Adipocyte (in vitro differentiated cells): Measurements from ENCODE around the gene PIH1D1.

Experiments
- DNase-seq: peaks from one replicate; pipeline ENCODE4 v3.0.0-alpha.2; 2015; ENCODE audit warnings: low read depth
- H3K27me3 ChIP-seq: replicated peaks from 2 replicates; pipeline ENCODE4 v1.7.0; 2013; ENCODE audit warnings: mild to moderate bottlenecking, low read length, moderate library complexity; ENCODE audit not compliant: control insufficient read depth, insufficient read depth
- H3K36me3 ChIP-seq: 2 replicates; pipeline ENCODE4 v1.7.0; 2013; ENCODE audit warnings: low read length, mild to moderate bottlenecking, moderate library complexity; ENCODE audit not compliant: control insufficient read depth, insufficient read depth, severe bottlenecking
- H3K4me1 ChIP-seq: 2 replicates; pipeline ENCODE4 v1.7.0; 2013; ENCODE audit warnings: mild to moderate bottlenecking, low read length, moderate library complexity; ENCODE audit not compliant: control insufficient read depth, insufficient read depth
- H3K4me3 ChIP-seq: 2 replicates; pipeline ENCODE4 v1.7.0; 2013; ENCODE audit warnings: mild to moderate bottlenecking, low read length, moderate library complexity
- H3K9ac ChIP-seq: 2 replicates; pipeline ENCODE4 v1.7.0; 2013; ENCODE audit warnings: mild to moderate bottlenecking, low read length, moderate library complexity
- H3K9me3 ChIP-seq: 2 replicates; pipeline ENCODE4 v1.7.0; 2013; ENCODE audit warnings: mild to moderate bottlenecking, low read length, moderate library complexity; ENCODE audit not compliant: control insufficient read depth

Gene PIH1D1

GRCh38 chr19:49440439-49441209, 11.0 kb downstream of the PIH1D1 start:
- DNase-seq: no peak
- Histone ChIP-seq H3K27me3 (peaks cover 56% of the 10 kb centered on the region), H3K9me3 (no peaks in the 10 kb centered on the region), H3K9ac (no peak overlapping the region), H3K4me1 (peaks cover 4% of the 10 kb centered on the region), H3K4me3 (no peak overlapping the region), H3K36me3 (no peaks in the 10 kb centered on the region)

- H3K4me1 ChIP-seq: peaks cover 4% of the 10 kb centered on the region
- no peaks in the 10 kb centered on the region for H3K9me3 ChIP-seq
- H3K27me3 ChIP-seq: peaks cover 56% of the 10 kb centered on the region
- no peaks in the 10 kb centered on the region for H3K36me3 ChIP-seq
- H3K4me3 ChIP-seq: no peak overlapping the region
- H3K9ac ChIP-seq: no peak overlapping the region
- no peak for DNase-seq
These were observed 11.8 kb downstream of the PIH1D1 start for GRCh38 chr19:49439836-49440235.

- Histone ChIP-seq H3K36me3 (no peaks in the 10 kb centered on the region), H3K9me3 (no peaks in the 10 kb centered on the region), H3K27me3 (peaks cover 60% of the 10 kb centered on the region), H3K4me1 (peaks cover 4% of the 10 kb centered on the region), H3K9ac (no peak overlapping the region), H3K4me3 (no peak overlapping the region)
- DNase-seq: no peak
These were observed 13.4 kb downstream of the PIH1D1 start for GRCh38 chr19:49438261-49438660.

- Histone ChIP-seq H3K9me3 (no peaks in the 10 kb centered on the region), H3K36me3 (no peaks in the 10 kb centered on the region), H3K9ac (no peak overlapping the region), H3K27me3 (peaks cover 60% of the 10 kb centered on the region), H3K4me3 (no peak overlapping the region), H3K4me1 (peaks cover 2% of the 10 kb centered on the region)
- DNase-seq: no peak
These were observed 14.4 kb downstream of the PIH1D1 start for GRCh38 chr19:49437231-49437630.

GRCh38 chr19:49436381-49437017, 15.1 kb downstream of the PIH1D1 start:
- H3K27me3 ChIP-seq: peaks cover 55% of the 10 kb centered on the region
- no peak overlapping the region for H3K9ac ChIP-seq
- H3K36me3 ChIP-seq: no peaks in the 10 kb centered on the region
- no peaks in the 10 kb centered on the region for H3K9me3 ChIP-seq
- no peaks in the 10 kb centered on the region for H3K4me1 ChIP-seq
- DNase-seq: no peak
- no peak overlapping the region for H3K4me3 ChIP-seq

GRCh38 chr19:49435670-49436069, 15.9 kb downstream of the PIH1D1 start:
- no peak overlapping the region for H3K4me3 ChIP-seq
- H3K4me1 ChIP-seq: no peaks in the 10 kb centered on the region
- no peak overlapping the region for H3K9ac ChIP-seq
- H3K27me3 ChIP-seq: peaks cover 54% of the 10 kb centered on the region
- no peaks in the 10 kb centered on the region for H3K9me3 ChIP-seq
- DNase-seq: no peak
- H3K36me3 ChIP-seq: no peaks in the 10 kb centered on the region

- H3K9me3 ChIP-seq: no peaks in the 10 kb centered on the region
- peaks cover 53% of the 10 kb centered on the region for H3K27me3 ChIP-seq
- no peaks in the 10 kb centered on the region for H3K4me1 ChIP-seq
- H3K9ac ChIP-seq: no peak overlapping the region
- H3K4me3 ChIP-seq: no peak overlapping the region
- no peaks in the 10 kb centered on the region for H3K36me3 ChIP-seq
- no peak for DNase-seq
These were observed 16.6 kb downstream of the PIH1D1 start for GRCh38 chr19:49434907-49435583.

- DNase-seq: no peak
- peaks cover 51% of the 10 kb centered on the region for H3K27me3 ChIP-seq
These were observed 18.2 kb downstream of the PIH1D1 start for GRCh38 chr19:49433240-49433901.

GRCh38 chr19:49432141-49433073, 19.2 kb downstream of the PIH1D1 start:
- H3K4me3 ChIP-seq: no peak overlapping the region
- no peaks in the 10 kb centered on the region for H3K9me3 ChIP-seq
- H3K27me3 ChIP-seq: peaks cover 49% of the 10 kb centered on the region

More at GRCh38 chr19:49433240-49433901, 18.2 kb downstream of the PIH1D1 start:
- no peaks in the 10 kb centered on the region for H3K36me3 ChIP-seq
- no peaks in the 10 kb centered on the region for H3K9me3 ChIP-seq
- no peaks in the 10 kb centered on the region for H3K4me1 ChIP-seq
- no peak overlapping the region for H3K4me3 ChIP-seq
- H3K9ac ChIP-seq: no peak overlapping the region

GRCh38 chr19:49431330-49431749, 20.3 kb downstream of the PIH1D1 start:
- DNase-seq: no peak
- H3K4me3 ChIP-seq: no peak overlapping the region
- no peaks in the 10 kb centered on the region for H3K36me3 ChIP-seq
- H3K9ac ChIP-seq: no peak overlapping the region
- no peaks in the 10 kb centered on the region for H3K4me1 ChIP-seq
- peaks cover 53% of the 10 kb centered on the region for H3K27me3 ChIP-seq
- no peaks in the 10 kb centered on the region for H3K9me3 ChIP-seq

More at GRCh38 chr19:49432141-49433073, 19.2 kb downstream of the PIH1D1 start:
- H3K4me1 ChIP-seq: no peaks in the 10 kb centered on the region
- no peaks in the 10 kb centered on the region for H3K36me3 ChIP-seq
- no peak overlapping the region for H3K9ac ChIP-seq
- DNase-seq: no peak
